HepG2 (cell line): ENCODE measurements around the gene ATP8B1. TPM values are rescaled to one million over a fixed set of nuclear protein-coding genes. Genes with fewer than 3 reads are reported as not detected.
A peak's percentile ranks its signal among the peaks of the same experiment; 100 is the strongest.

Source experiments
- ATAC-seq: fragments of 200-7000 bp; cut with Tn5 transposase; 3 replicates; pipeline ENCODE4 v1.9.1; 2020; ENCODE audit warnings: mild to moderate bottlenecking, moderate library complexity
- BruUV-seq: library from RNA; stranded (reverse); fragments of 400-500 nt; replicated peaks from 2 replicates; lab custom pipeline; 2021; lab: Mats Ljungman, UMichigan
- CTCF ChIA-PET: fragments of 300-600 bp; formaldehyde crosslinking; extraction: SDS; loops from one replicate; lab custom pipeline; 2021; ENCODE audit warnings: low total read pairs, inconsistent platforms, low intra/inter-chr PET ratio; lab: Yijun Ruan, JAX
- POLR2A ChIA-PET: fragments of 350-600 bp; sonication (Branson Sonifier 250); formaldehyde crosslinking; loops from one replicate; lab custom pipeline; 2020; ENCODE audit warnings: antibody characterized with exemption, inconsistent platforms; lab: Yijun Ruan, JAX
- DNase-seq: peaks from one replicate; pipeline ENCODE4 v3.0.0-alpha.2; 2015; ENCODE audit warnings: low spot score
- FAIRE-seq: peaks from 3 replicates; lab custom pipeline; 2011; peaks lifted over from hg19 to GRCh38; lab: Jason Lieb, UNC
- H2AFZ ChIP-seq: one replicate; pipeline ENCODE4 v1.6.1; 2011; ENCODE audit warnings: low read length, inconsistent platforms
- H3K27ac ChIP-seq: fragments of 300-600 bp; 3 replicates; pipeline ENCODE4 v1.8.0; 2011; ENCODE audit warnings: mixed run types, mild to moderate bottlenecking, mixed read lengths, low read length, inconsistent platforms; ENCODE audit not compliant: insufficient read depth; ENCODE audit errors: extremely low read length
- H3K27me3 ChIP-seq, 2 experiments: fragments of 200-600 bp in 1 of 2; 2 replicates in 1 of 2; 3 replicates in 1 of 2; pipeline versions ENCODE4 v1.6.0 to v1.8.0; 2011; ENCODE audit warnings: low read length in 2 of 2, mild to moderate bottlenecking in 2 of 2, moderate library complexity in 2 of 2, inconsistent platforms in 1 of 2; ENCODE audit not compliant: insufficient read depth in 2 of 2, control insufficient read depth in 1 of 2
- H3K36me3 ChIP-seq, 2 experiments: fragments of 200-600 bp in 1 of 2; replicated peaks in 1 of 2; 2 replicates in 1 of 2; 3 replicates in 1 of 2; pipeline versions ENCODE4 v1.5.1 to v1.8.0; 2011; ENCODE audit warnings: low read length in 2 of 2, inconsistent platforms in 1 of 2; ENCODE audit not compliant: insufficient read depth in 2 of 2, control insufficient read depth in 1 of 2
- H3K4me1 ChIP-seq: 2 replicates; pipeline ENCODE4 v1.5.1; 2012; ENCODE audit warnings: low read length, inconsistent platforms; ENCODE audit not compliant: insufficient read depth
- H3K4me2 ChIP-seq: 2 replicates; pipeline ENCODE4 v1.6.0; 2011; ENCODE audit warnings: low read depth, low read length, inconsistent platforms
- H3K4me3 ChIP-seq, 3 experiments: fragments of 200-600 bp in 1 of 3; sonication (generic), shearing (Covaris generic) in 1 of 3; replicated peaks in 1 of 3; 2 replicates each; pipeline ENCODE4 v1.5.1; 2011 to 2016; ENCODE audit warnings: low read length in 3 of 3, inconsistent platforms in 2 of 3, low read depth in 2 of 3, mild to moderate bottlenecking in 2 of 3, control low read depth in 1 of 3, mixed read lengths in 1 of 3; ENCODE audit not compliant: insufficient read depth in 1 of 3
- H3K79me2 ChIP-seq: one replicate; pipeline ENCODE4 v1.6.1; 2011; ENCODE audit warnings: low read length, inconsistent platforms; ENCODE audit not compliant: insufficient read depth
- H3K9ac ChIP-seq: 2 replicates; pipeline ENCODE4 v1.6.0; 2011; ENCODE audit warnings: mild to moderate bottlenecking, low read depth, low read length, inconsistent platforms; ENCODE audit not compliant: insufficient read depth
- H3K9me3 ChIP-seq: 2 replicates; pipeline ENCODE4 v1.5.1; 2012; ENCODE audit warnings: mild to moderate bottlenecking, low read length
- H4K20me1 ChIP-seq: 2 replicates; pipeline ENCODE4 v1.6.0; 2011; ENCODE audit warnings: inconsistent platforms, mild to moderate bottlenecking, low read length, moderate library complexity; ENCODE audit not compliant: insufficient read depth
- FOSL2 ChIP-seq: sonication (generic); formaldehyde crosslinking; IDR thresholded peaks from 2 replicates; pipeline ENCODE4 v1.4.0; 2020; ENCODE audit warnings: missing genetic modification reagents
- MTA3 ChIP-seq: sonication (generic); formaldehyde crosslinking; IDR thresholded peaks from 2 replicates; pipeline ENCODE4 v1.4.0; 2020; ENCODE audit warnings: missing genetic modification reagents
- RFXAP ChIP-seq: sonication (generic); formaldehyde crosslinking; IDR thresholded peaks from 2 replicates; pipeline ENCODE4 v1.4.0; 2020; ENCODE audit warnings: missing genetic modification reagents, borderline replicate concordance
- SRF ChIP-seq: IDR thresholded peaks from 2 replicates; pipeline ENCODE4 v1.6.1; 2011; ENCODE audit warnings: mild to moderate bottlenecking, low read depth, low read length, moderate library complexity
- ZNF12 ChIP-seq: sonication (generic); formaldehyde crosslinking; IDR thresholded peaks from 2 replicates; pipeline ENCODE4 v1.5.0; 2020; ENCODE audit warnings: missing genetic modification reagents
- ZNF431 ChIP-seq: sonication (generic); formaldehyde crosslinking; IDR thresholded peaks from 2 replicates; pipeline ENCODE4 v1.9.0; 2022; ENCODE audit warnings: missing genetic modification reagents, low read depth, mild to moderate bottlenecking, borderline replicate concordance
- ZNF724P ChIP-seq: sonication (generic); formaldehyde crosslinking; IDR thresholded peaks from 2 replicates; pipeline ENCODE4 v1.8.0; 2022; ENCODE audit warnings: missing genetic modification reagents, borderline replicate concordance
- ZNF773 ChIP-seq: sonication (generic); formaldehyde crosslinking; IDR thresholded peaks from 2 replicates; pipeline ENCODE4 v1.4.0; 2020; ENCODE audit warnings: missing genetic modification reagents, borderline replicate concordance
- WGBS: methylation state at CpG from one replicate; pipeline ENCODE4 v1.1.6; 2017; ENCODE audit warnings: low lambda C conversion rate; 5-methylcytosine and 5-hydroxymethylcytosine counted together
- in situ Hi-C: cut with HindIII; loops from 2 replicates; pipeline ENCODE4 v1.10.0; 2017; ENCODE audit warnings: low pct_unique_long_range_greater_than_20kb; ENCODE audit not compliant: extremely low pct_ligation_motif_present
- intact Hi-C: fragments of 100-400 bp; cut with micrococcal nuclease; formaldehyde crosslinking; loops from one replicate; pipeline ENCODE4 v1.10.0; 2022; ENCODE audit not compliant: unreplicated experiment
- polyA plus RNA-seq, 8 experiments: library from polyadenylated mRNA; depleted of rRNA in 3 of 8; stranded (reverse) in 7 of 8; unstranded in 1 of 8; fragments of >200 nt; fragmentation: Illumina TruSeq in 4 of 8; extraction: Trizol in 4 of 8; gene quantifications; 2 replicates each; pipeline versions ENCODE4 v1.2.1 to v1.2.3, GENCODE V29; 2011 to 2016; ENCODE audit warnings: low read depth in 4 of 8, missing spikeins in 1 of 8, mixed read lengths in 1 of 8; ENCODE audit not compliant: insufficient read depth in 1 of 8
- total RNA-seq, 5 experiments: library from RNA; depleted of rRNA; stranded (reverse); fragments of >200 nt; fragmentation: Illumina TruSeq; extraction: Trizol; gene quantifications; 2 replicates each; pipeline ENCODE4 v1.2.3, GENCODE V29; 2016; ENCODE audit warnings: low read depth in 1 of 5

The ATP8B1 gene
- total and polyA plus RNA-seq, 2 of the 13 experiments (the other 11 are each of a cell fraction or from before 2014, with no cell fraction given): 2.8 to 4.0 TPM

- DNase-seq: no peak
- CTCF ChIA-PET: no interaction called here
- intact Hi-C loops: no loop called here
Observed at GRCh38 chr18:57780706-57781347, 22.3 kb downstream of the ATP8B1 start.

GRCh38 chr18:57780318-57780705 lies 22.8 kb downstream of the ATP8B1 start:
- WGBS: 72% methylated on average over 2 of the region's 2 CpGs
- Histone ChIP-seq H3K36me3 (no peaks in the 10 kb centered on the region), H3K4me2 (peak overlapping the region; percentile 43; the same call in 1 of the 2 replicates), H3K27ac (peak overlapping the region; percentile 13)
- TF ChIP-seq ZNF431: no peak
- no peak for TF ChIP-seq MTA3 (CRISPR knock-in tag)
- no peak for TF ChIP-seq ZNF724P (CRISPR knock-in tag)
- no peak for TF ChIP-seq RFXAP (CRISPR knock-in tag)
- TF ChIP-seq, all 625 proteins: peak for 0
- H4K20me1 ChIP-seq: no peaks in the 10 kb centered on the region
- H3K27me3 ChIP-seq: no peaks in the 10 kb centered on the region
- peak overlapping the region; percentile 18 for H2AFZ ChIP-seq
- no peak for ATAC-seq
- in situ Hi-C loops (no loop called here), intact Hi-C loops (no loop called here)
- H3K9me3 ChIP-seq: no peaks in the 10 kb centered on the region
- BruUV-seq: no TSS peak
- H3K79me2 ChIP-seq: no peaks in the 10 kb centered on the region
- H3K4me1 ChIP-seq: peaks cover 54% of the 10 kb centered on the region
- CTCF ChIA-PET: no interaction called here
- H3K4me3 ChIP-seq: no peak overlapping the region; a peak in 2 of 6 replicates
- POLR2A ChIA-PET: interaction anchor here (1.0 kb wide), 1 partner anchor 23 kb away, joined by 3 read pairs; the partner anchor contains the start of gene ATP8B1
- H3K9ac ChIP-seq: no peak overlapping the region; the same call in 1 of the 2 replicates
- no peak for FAIRE-seq
- no peak for DNase-seq

More at GRCh38 chr18:57780706-57781347, 22.3 kb downstream of the ATP8B1 start:
- TF ChIP-seq FOSL2 (CRISPR knock-in tag) (peak; percentile 70), ZNF12 (peak; percentile 95), ZNF773 (no peak), SRF (0 out of 2 replicates have a peak, but pooled peaks have one; percentile 47)
- no peaks in the 10 kb centered on the region for H3K27me3 ChIP-seq
- peaks cover 56% of the 10 kb centered on the region for H3K4me1 ChIP-seq
- in situ Hi-C loops: no loop called here
- H3K27ac ChIP-seq: peak overlapping the region; percentile 13
- POLR2A ChIA-PET: interaction anchor here (1.0 kb wide), 2 partner anchors 16 to 23 kb away, joined by 3 read pairs; partner anchors contain the start of gene ATP8B1
- no peaks in the 10 kb centered on the region for H4K20me1 ChIP-seq
- H3K36me3 ChIP-seq: no peaks in the 10 kb centered on the region
- H3K9ac ChIP-seq: no peak overlapping the region; the same call in 1 of the 2 replicates
- H3K9me3 ChIP-seq: no peaks in the 10 kb centered on the region
- no TSS peak for BruUV-seq
- peaks cover 1% of the 10 kb centered on the region for H3K79me2 ChIP-seq
- ATAC-seq: peak; percentile 32; the same call in 2 of the 3 replicates
- FAIRE-seq: no peak
- WGBS: 47% methylated on average over 6 of the region's 6 CpGs
- H3K4me3 ChIP-seq: peak overlapping the region in 1 of 3 experiments; percentile 1; a peak in 2 of 6 replicates
- H3K4me2 ChIP-seq: peak overlapping the region; percentile 43; the same call in 1 of the 2 replicates
- peak overlapping the region; percentile 18 for H2AFZ ChIP-seq
